HG02642 (cell line): ENCODE data around the gene ZNF787.
A peak's percentile ranks its signal among the peaks of the same experiment; 100 is the strongest.
"Not testable (repeated sequence)": the region's sequence is repeated elsewhere in the genome, so short reads cannot be mapped to it uniquely, and the experiment has no call there.

Experiments used
- ATAC-seq: cut with Tn5 transposase; IDR thresholded peaks from one replicate; pipeline ENCODE4 v1.9.1; 2021; ENCODE audit warnings: mild to moderate bottlenecking; ENCODE audit not compliant: unreplicated experiment, poor library complexity

ZNF787 gene

DNA sequence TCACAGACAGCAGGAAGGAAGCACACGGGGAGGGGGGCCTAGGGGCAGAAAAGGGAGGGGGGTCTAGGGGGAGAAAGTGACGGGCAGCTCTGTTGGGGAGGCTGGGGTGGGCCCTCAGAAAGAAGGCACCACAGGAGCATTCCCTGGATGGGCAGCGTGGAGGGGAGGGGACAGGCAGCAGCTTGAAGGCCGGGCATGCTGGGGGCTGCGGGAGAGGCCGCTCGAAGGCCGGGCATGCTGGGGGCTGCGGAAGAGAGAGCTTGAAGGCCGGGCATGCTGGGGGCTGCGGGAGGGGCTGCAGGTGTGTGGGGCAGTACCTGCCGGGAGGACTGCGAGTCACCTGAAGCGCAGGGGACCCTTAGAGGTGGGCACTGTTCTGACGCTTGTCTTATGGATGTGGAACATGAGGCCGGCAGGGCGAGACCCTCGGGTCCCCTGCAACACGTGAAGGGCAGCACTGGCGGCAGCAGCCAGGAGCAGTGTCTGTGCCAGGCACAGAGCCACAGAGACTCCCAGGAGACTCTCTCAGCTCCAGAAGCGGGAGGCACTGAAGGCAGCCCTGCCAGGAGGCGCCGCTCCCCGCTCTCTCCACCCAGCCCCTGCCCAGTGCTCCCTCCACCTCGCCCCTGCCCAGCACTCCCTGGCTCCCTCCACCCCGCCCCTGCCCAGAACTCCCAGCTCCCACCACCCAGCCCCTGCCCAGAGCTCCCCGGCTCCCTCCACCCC lies 13.3 kb downstream of the ZNF787 start:
- no peak for ATAC-seq

GRCh38 chr19:56106993-56107392 lies 14.1 kb downstream of the ZNF787 start:
- no peak for ATAC-seq

- no peak for ATAC-seq
Measured at GRCh38 chr19:56106397-56106849, 14.7 kb downstream of the ZNF787 start.

DNA sequence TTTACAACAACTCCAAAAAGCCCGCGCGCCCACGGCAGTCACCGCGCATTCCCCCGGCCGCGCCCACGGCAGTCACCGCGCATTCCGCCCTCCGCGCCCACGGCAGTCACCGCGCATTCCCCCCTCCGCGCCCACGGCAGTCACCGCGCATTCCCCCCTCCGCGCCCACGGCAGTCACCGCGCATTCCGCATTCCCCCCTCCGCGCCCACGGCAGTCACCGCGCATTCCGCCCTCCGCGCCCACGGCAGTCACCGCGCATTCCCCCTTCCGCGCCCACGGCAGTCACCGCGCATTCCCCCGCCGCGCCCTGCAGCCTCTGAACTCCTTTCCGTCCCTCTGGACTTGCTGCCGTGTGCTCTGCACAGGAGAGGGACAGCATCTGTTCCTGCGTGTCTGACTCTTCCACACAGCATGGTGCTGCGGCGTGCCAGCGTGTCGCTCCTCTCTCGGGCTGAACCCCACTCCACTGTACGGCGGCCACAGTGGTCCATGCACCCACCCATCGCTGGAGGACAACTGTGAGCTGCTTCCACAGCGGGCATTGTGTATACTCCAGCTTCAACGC lies 15.2 kb downstream of the ZNF787 start:
- ATAC-seq = not testable (repeated sequence)

GRCh38 chr19:56105090-56105701 lies 15.9 kb downstream of the ZNF787 start:
- ATAC-seq = peak; percentile 39

GRCh38 chr19:56104423-56104822 lies 16.7 kb downstream of the ZNF787 start:
- ATAC-seq = no peak

DNA sequence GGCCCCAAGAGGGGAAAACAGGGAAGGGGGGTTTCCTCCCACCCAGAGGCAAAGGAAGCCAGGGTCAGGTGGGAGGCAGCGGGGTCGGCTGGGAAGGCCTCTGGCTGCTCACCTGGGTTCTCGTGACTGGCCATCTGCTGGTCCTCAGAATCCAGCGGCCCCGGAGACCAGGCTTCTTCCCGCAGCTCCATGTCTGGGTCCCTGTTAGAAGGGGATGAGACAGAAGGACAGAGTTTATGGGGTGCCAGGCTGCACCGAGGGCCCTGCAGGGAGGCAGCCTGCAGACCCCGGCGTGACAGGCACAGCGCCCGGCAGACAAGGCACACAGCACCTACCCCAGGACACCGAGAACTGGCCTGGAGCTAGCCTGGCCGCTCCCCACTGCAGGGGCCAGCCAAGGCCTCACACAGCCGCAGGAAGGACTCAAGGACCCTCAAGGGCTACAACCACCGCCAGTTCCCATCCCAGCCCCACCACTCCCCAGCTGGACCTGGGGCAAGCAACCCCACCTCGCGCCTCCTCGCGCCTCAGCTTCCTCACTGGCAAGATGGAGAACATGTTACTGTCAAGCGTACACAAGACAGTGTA lies 18.0 kb downstream of the ZNF787 start:
- no peak for ATAC-seq

DNA sequence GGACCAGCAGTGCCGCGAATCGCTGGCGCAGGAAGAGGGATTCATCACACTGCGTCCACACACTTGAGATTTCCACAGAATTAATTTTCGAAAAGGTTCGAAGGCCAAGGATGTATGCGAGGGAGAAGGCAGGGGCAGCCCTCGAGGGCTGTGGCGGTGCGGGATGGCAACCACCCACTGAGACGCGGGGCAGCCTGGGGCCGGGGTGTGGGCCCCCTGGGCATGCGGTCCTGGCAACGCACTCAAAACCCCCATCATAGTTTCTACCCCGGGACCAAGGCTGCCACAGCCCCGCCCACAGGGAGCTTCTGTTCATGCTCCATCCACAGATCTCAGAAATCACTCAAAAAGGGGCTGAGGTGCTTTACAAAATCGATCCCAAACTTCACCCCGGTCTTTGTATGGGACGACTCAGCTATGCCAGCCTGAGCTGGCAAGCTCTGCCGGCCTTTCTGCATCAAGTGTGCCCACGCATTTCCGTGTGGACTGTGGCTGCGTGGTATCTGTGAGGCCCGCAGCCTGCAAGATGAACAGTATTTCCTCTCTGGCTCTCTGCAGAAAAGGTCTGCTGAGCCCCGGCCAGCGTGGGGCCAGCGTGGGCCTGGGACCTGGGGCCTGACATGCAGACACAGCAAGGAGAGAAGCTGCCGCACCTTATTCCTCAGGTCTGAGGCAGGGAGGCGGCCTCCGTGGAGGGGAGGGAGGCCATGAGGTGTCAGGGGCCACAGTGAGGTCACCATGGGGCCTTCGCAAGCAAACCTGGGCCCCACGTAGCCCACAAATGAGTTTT lies 19.2 kb downstream of the ZNF787 start:
- ATAC-seq = no peak

DNA sequence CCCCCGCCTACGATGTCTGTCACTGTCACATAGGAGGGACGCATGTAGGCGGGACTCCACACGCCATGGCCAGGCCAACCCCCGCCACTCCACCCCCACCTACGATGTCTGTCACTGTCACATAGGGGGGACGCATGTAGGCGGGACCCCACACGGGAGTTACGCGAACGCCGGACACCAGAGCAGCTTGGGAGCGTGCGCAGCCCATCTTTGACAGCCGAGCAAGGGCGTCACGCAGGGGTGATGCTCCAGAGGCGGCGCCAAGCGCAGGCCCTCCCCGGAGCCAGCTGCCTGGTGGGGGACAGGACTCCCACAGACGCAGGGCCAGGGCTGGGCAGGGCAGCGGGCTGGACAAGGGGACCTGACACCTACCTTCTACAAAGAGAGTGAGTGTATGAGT lies 20.0 kb downstream of the ZNF787 start:
- ATAC-seq = no peak

DNA sequence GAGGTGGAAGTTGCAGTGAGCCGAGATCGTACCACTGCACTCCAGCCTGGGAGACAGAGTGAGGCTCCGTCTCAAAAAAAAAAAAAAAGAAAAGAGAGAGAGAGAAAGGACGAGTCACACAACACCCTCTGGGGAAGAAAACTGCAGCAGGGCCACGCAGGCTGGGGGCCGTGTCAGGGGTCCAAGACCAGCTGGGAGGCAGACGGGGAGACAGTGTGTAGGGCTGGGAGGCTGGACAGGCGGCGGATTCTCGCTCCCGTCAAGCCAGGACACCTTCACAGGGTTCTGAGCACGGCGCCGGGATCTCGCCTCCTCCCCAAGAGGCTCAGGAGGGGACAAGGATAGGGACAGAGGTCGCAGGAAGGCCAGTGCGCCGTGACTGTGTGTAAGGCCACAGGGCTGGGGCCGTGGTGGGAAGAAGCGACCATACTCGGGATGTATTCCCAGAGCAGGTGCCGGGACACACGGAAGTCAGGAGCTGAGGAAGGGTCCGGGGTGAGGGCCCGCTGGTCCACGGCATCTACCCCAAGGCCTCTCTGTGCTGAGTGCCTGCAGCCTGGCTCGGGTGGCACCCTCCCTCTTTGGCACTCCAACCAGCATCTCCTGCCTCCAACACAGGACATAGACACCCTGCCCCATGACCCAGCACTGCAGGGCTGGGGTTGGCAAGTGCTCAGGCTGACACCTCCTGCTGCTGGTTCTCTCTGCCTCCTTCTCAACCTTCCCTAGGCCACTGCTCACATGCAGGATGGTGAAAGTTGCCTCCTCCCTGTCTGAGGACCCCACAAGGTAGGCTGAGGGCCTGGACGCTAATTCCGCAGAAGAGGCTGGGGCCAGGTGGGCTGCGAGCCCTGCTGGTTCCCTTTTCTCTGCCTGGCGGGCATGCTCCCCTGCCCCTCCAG lies 21.2 kb downstream of the ZNF787 start:
- no peak for ATAC-seq

DNA sequence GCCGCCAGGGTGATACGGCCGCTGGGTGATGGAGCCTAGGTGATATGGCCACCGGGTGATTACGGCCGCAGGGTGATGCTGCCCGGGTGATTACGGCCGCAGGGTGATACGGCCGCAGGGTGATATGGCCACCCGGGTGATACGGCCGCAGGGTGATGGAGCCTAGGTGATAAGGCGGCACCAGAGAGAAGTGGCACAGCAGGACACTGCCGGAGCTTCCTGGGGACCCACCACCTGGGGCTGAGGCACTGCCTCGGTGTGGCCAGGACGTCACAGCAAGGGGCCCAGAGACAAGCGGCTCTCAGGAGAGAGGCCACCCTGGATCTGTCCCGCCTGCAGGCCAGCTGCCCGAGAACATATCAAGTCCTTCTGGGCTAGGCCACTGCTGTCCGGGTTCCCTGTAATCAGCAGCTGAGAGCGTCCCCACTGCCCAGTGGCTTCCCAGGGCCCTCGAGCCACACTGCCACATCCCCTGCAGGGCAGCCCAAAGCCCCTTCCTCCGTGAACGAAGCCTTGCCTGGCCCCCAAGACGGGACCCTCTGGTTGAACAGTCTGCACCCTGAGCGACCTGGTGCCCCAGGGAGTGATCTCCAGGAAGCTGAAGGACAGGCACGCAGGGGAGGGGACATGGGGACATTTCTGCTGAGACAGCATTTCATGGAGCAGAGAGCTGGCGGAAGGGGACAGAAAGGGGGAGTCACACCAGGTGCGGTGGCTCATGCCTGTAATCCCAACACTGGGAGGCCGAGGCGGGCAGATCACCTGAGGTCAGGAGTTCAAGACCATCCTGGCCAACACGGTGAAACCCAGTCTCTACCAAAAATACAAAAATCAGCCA lies 22.1 kb downstream of the ZNF787 start:
- ATAC-seq = no peak

GRCh38 chr19:56098237-56098636 lies 22.9 kb downstream of the ZNF787 start:
- ATAC-seq = not testable (repeated sequence)

DNA sequence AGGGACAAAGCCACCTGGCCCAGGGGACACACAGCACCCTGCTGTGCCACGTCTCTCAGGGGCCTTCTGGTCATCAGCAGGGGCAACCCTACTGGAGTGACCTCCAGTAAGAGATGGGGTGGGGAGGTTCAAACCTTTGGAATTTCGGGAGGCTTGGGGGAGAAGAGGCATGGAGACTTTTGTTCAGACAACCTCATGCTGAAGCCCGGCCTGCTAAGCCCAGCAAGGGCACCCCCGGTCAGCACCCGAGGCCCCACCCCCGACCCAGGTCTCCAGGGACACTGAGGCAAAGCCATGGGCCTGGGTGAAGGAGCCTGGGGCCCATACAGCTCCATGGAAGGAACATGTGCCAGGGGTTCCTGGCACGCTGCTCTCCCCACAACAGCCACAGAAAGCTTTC lies 23.3 kb downstream of the ZNF787 start:
- no peak for ATAC-seq

GRCh38 chr19:56097306-56097705 lies 23.8 kb downstream of the ZNF787 start:
- no peak for ATAC-seq

GRCh38 chr19:56096665-56097064 lies 24.4 kb downstream of the ZNF787 start:
- ATAC-seq = no peak

- ATAC-seq = no peak
Measured at GRCh38 chr19:56094449-56094848, 26.6 kb downstream of the ZNF787 start.

DNA sequence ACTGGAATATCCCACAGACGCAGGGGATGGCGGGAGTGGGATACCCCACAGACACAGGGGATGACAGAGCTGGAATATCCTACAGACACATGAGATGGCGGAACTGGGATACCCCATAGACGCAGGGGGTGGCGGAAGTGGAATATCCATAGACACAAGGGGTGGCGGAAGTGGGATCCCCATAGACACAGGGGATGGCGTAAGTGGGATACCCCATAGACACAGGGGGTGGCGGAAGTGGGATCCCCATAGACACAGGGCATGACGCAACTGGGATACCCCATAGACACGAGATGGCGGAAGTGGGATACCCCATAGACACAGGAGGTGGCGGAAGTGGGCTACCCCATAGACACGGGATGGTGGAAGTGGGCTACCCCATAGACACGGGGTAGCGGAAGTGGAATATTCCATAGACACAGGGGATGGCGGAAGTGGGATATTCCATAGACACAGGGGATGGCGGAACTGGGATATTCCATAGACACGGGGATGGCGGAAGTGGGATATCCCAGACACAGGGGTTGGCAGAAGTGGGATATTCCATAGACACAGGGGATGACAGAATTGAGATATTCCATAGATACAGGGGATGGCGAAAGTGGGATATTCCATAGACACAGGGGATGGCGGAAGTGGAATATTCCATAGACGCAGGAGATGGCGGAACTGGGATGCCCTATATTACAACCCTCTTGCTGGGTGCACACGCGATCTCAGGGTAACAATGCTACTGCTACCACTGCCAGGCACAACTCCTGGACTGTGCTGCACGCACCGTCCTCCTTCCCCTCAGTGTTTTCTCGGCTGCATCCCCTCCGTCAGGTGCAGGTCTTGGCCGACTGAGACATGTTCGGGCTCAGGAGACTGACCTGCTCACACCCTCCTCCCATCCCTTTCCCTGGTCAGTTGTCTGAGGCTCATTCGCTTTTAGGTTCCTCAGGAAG lies 28.1 kb downstream of the ZNF787 start:
- no peak for ATAC-seq
